Measurements from ENCODE around the gene DOK7.

Gene DOK7

GRCh38 chr4:3422808-3423297, 40.3 kb upstream of the DOK7 start:
- Histone ChIP-seq H3K4me1 (ENCODE audit: insufficient read depth, insufficient read length) (peaks cover 5% of the 10 kb centered on the region), H3K27me3 (ENCODE audit: insufficient read depth, insufficient read length) (no peaks in the 10 kb centered on the region), H3K4me3 (ENCODE audit: insufficient read length, low read depth) (no peak overlapping the region), H3K9me3 (ENCODE audit: insufficient read depth, low read length) (no peaks in the 10 kb centered on the region), H3K36me3 (ENCODE audit: insufficient read depth, insufficient read length, low read length) (peaks cover 25% of the 10 kb centered on the region), H3K9ac (ENCODE audit: insufficient read length, low read depth) (no peak overlapping the region)
- TF ChIP-seq ZNF274 (IDR thresholded peaks at IDR 0.05; ENCODE audit: low read depth, low read length) (no peak), SUZ12 (IDR thresholded peaks at IDR 0.05; ENCODE audit: extremely low read depth, insufficient read depth, insufficient read length) (no peak), YY1 (IDR thresholded peaks at IDR 0.05; ENCODE audit: insufficient read depth, insufficient read length) (no peak)
- DNase-seq (ENCODE audit: low read depth, low spot score) = no peak

- H3K9ac ChIP-seq (ENCODE audit: insufficient read length, low read depth) = no peak overlapping the region
- TF ChIP-seq YY1 (IDR thresholded peaks at IDR 0.05; ENCODE audit: insufficient read depth, insufficient read length) (no peak), ZNF274 (IDR thresholded peaks at IDR 0.05; ENCODE audit: low read depth, low read length) (no peak), SUZ12 (IDR thresholded peaks at IDR 0.05; ENCODE audit: extremely low read depth, insufficient read depth, insufficient read length) (no peak)
Measured at GRCh38 chr4:3423406-3423805, 39.7 kb upstream of the DOK7 start.

GRCh38 chr4:3423952-3424351, 39.2 kb upstream of the DOK7 start:
- no peak for DNase-seq (ENCODE audit: low read depth, low spot score)
- TF ChIP-seq YY1 (IDR thresholded peaks at IDR 0.05; ENCODE audit: insufficient read depth, insufficient read length) (no peak), ZNF274 (IDR thresholded peaks at IDR 0.05; ENCODE audit: low read depth, low read length) (no peak), SUZ12 (IDR thresholded peaks at IDR 0.05; ENCODE audit: extremely low read depth, insufficient read depth, insufficient read length) (no peak)
- H3K36me3 ChIP-seq (ENCODE audit: insufficient read depth, insufficient read length, low read length) = peaks cover 19% of the 10 kb centered on the region
- H3K4me3 ChIP-seq (ENCODE audit: insufficient read length, low read depth) = no peak overlapping the region
- no peaks in the 10 kb centered on the region for H3K27me3 ChIP-seq (ENCODE audit: insufficient read depth, insufficient read length)
- H3K9me3 ChIP-seq (ENCODE audit: insufficient read depth, low read length) = no peaks in the 10 kb centered on the region
- H3K9ac ChIP-seq (ENCODE audit: insufficient read length, low read depth) = no peak overlapping the region
- H3K4me1 ChIP-seq (ENCODE audit: insufficient read depth, insufficient read length) = peaks cover 5% of the 10 kb centered on the region

More at GRCh38 chr4:3423406-3423805, 39.7 kb upstream of the DOK7 start:
- Histone ChIP-seq H3K4me1 (ENCODE audit: insufficient read depth, insufficient read length) (peaks cover 5% of the 10 kb centered on the region), H3K36me3 (ENCODE audit: insufficient read depth, insufficient read length, low read length) (peaks cover 21% of the 10 kb centered on the region), H3K4me3 (ENCODE audit: insufficient read length, low read depth) (no peak overlapping the region), H3K27me3 (ENCODE audit: insufficient read depth, insufficient read length) (no peaks in the 10 kb centered on the region), H3K9me3 (ENCODE audit: insufficient read depth, low read length) (no peaks in the 10 kb centered on the region)
- no peak for DNase-seq (ENCODE audit: low read depth, low spot score)

GRCh38 chr4:3424522-3425095, 38.5 kb upstream of the DOK7 start:
- Histone ChIP-seq H3K4me3 (ENCODE audit: insufficient read length, low read depth) (no peak overlapping the region), H3K9ac (ENCODE audit: insufficient read length, low read depth) (no peak overlapping the region), H3K4me1 (ENCODE audit: insufficient read depth, insufficient read length) (peaks cover 5% of the 10 kb centered on the region), H3K27me3 (ENCODE audit: insufficient read depth, insufficient read length) (no peaks in the 10 kb centered on the region), H3K9me3 (ENCODE audit: insufficient read depth, low read length) (no peaks in the 10 kb centered on the region), H3K36me3 (ENCODE audit: insufficient read depth, insufficient read length, low read length) (peaks cover 21% of the 10 kb centered on the region)
- no peak for TF ChIP-seq ZNF274 (IDR thresholded peaks at IDR 0.05; ENCODE audit: low read depth, low read length)
- no peak for TF ChIP-seq YY1 (IDR thresholded peaks at IDR 0.05; ENCODE audit: insufficient read depth, insufficient read length)
- TF ChIP-seq SUZ12 (IDR thresholded peaks at IDR 0.05; ENCODE audit: extremely low read depth, insufficient read depth, insufficient read length) = no peak
- DNase-seq (ENCODE audit: low read depth, low spot score) = no peak

- Histone ChIP-seq H3K4me1 (ENCODE audit: insufficient read depth, insufficient read length) (no peaks in the 10 kb centered on the region), H3K9ac (ENCODE audit: insufficient read length, low read depth) (no peak overlapping the region), H3K9me3 (ENCODE audit: insufficient read depth, low read length) (no peaks in the 10 kb centered on the region), H3K27me3 (ENCODE audit: insufficient read depth, insufficient read length) (no peaks in the 10 kb centered on the region), H3K4me3 (ENCODE audit: insufficient read length, low read depth) (no peak overlapping the region), H3K36me3 (ENCODE audit: insufficient read depth, insufficient read length, low read length) (peaks cover 28% of the 10 kb centered on the region)
- no peak for TF ChIP-seq SUZ12 (IDR thresholded peaks at IDR 0.05; ENCODE audit: extremely low read depth, insufficient read depth, insufficient read length)
- no peak for TF ChIP-seq YY1 (IDR thresholded peaks at IDR 0.05; ENCODE audit: insufficient read depth, insufficient read length)
- no peak for TF ChIP-seq ZNF274 (IDR thresholded peaks at IDR 0.05; ENCODE audit: low read depth, low read length)
- no peak for DNase-seq (ENCODE audit: low read depth, low spot score)
Measured at GRCh38 chr4:3426465-3427133, 36.5 kb upstream of the DOK7 start.

- no peak for DNase-seq (ENCODE audit: low read depth, low spot score)
- no peak for TF ChIP-seq ZNF274 (IDR thresholded peaks at IDR 0.05; ENCODE audit: low read depth, low read length)
- no peak for TF ChIP-seq YY1 (IDR thresholded peaks at IDR 0.05; ENCODE audit: insufficient read depth, insufficient read length)
- no peak for TF ChIP-seq SUZ12 (IDR thresholded peaks at IDR 0.05; ENCODE audit: extremely low read depth, insufficient read depth, insufficient read length)
- Histone ChIP-seq H3K9ac (ENCODE audit: insufficient read length, low read depth) (no peak overlapping the region), H3K4me1 (ENCODE audit: insufficient read depth, insufficient read length) (no peaks in the 10 kb centered on the region), H3K36me3 (ENCODE audit: insufficient read depth, insufficient read length, low read length) (peaks cover 26% of the 10 kb centered on the region), H3K9me3 (ENCODE audit: insufficient read depth, low read length) (no peaks in the 10 kb centered on the region), H3K27me3 (ENCODE audit: insufficient read depth, insufficient read length) (no peaks in the 10 kb centered on the region), H3K4me3 (ENCODE audit: insufficient read length, low read depth) (no peak overlapping the region)
Measured at GRCh38 chr4:3427134-3427476, 36.0 kb upstream of the DOK7 start.

GRCh38 chr4:3427706-3428446, 35.2 kb upstream of the DOK7 start:
- Histone ChIP-seq H3K36me3 (ENCODE audit: insufficient read depth, insufficient read length, low read length) (peaks cover 20% of the 10 kb centered on the region), H3K9ac (ENCODE audit: insufficient read length, low read depth) (no peak overlapping the region), H3K9me3 (ENCODE audit: insufficient read depth, low read length) (no peaks in the 10 kb centered on the region), H3K4me3 (ENCODE audit: insufficient read length, low read depth) (no peak overlapping the region), H3K4me1 (ENCODE audit: insufficient read depth, insufficient read length) (no peaks in the 10 kb centered on the region), H3K27me3 (ENCODE audit: insufficient read depth, insufficient read length) (no peaks in the 10 kb centered on the region)
- no peak for TF ChIP-seq SUZ12 (IDR thresholded peaks at IDR 0.05; ENCODE audit: extremely low read depth, insufficient read depth, insufficient read length)
- no peak for TF ChIP-seq ZNF274 (IDR thresholded peaks at IDR 0.05; ENCODE audit: low read depth, low read length)
- TF ChIP-seq YY1 (IDR thresholded peaks at IDR 0.05; ENCODE audit: insufficient read depth, insufficient read length) = no peak
- no peak for DNase-seq (ENCODE audit: low read depth, low spot score)
